GM19043 (cell line): ENCODE data around the gene KCNAB3.
"Not testable (repeated sequence)": the region's sequence is repeated elsewhere in the genome, so short reads cannot be mapped to it uniquely, and the experiment has no call there.

Source experiments
- ATAC-seq: cut with Tn5 transposase; IDR thresholded peaks from one replicate; pipeline ENCODE4 v1.9.1; 2021; ENCODE audit warnings: low read depth; ENCODE audit not compliant: unreplicated experiment

The KCNAB3 gene

GRCh38 chr17:7929158-7930023, at the start of gene KCNAB3:
Gene KCNAB3, minus strand, starts transcription at chr17:7929856. Its CDS starts 421 bp downstream, at chr17:7929435.
- no peak for ATAC-seq

- no peak for ATAC-seq
These were observed 48.1 kb upstream of the KCNAB3 start for GRCh38 chr17:7977805-7978204.

GRCh38 chr17:7977039-7977438, 47.4 kb upstream of the KCNAB3 start:
- ATAC-seq, result no peak

DNA sequence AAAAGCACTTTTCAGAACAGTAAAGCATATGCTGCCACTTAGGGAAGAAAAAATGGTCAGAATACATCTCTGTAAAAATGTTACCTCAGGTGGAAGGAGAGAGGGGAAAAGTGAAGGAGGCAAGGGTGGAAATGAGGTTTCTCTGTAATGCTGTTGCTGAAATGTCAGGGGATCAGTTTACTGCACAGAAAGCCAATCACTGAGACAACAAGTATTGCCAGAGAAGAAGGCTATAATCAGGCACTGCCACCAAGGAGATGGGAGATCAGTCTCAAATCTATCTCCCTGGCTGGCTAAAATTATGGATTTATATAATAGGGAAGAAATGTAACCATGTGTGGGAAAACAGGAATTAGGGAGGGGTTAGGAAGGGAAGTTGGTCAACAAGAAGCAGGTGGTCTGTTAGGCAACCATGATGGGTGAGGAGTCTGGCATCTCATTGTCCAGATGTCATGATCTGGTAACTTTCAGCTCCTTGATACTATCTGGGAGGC, 45.0 kb upstream of the KCNAB3 start:
- no peak for ATAC-seq

DNA sequence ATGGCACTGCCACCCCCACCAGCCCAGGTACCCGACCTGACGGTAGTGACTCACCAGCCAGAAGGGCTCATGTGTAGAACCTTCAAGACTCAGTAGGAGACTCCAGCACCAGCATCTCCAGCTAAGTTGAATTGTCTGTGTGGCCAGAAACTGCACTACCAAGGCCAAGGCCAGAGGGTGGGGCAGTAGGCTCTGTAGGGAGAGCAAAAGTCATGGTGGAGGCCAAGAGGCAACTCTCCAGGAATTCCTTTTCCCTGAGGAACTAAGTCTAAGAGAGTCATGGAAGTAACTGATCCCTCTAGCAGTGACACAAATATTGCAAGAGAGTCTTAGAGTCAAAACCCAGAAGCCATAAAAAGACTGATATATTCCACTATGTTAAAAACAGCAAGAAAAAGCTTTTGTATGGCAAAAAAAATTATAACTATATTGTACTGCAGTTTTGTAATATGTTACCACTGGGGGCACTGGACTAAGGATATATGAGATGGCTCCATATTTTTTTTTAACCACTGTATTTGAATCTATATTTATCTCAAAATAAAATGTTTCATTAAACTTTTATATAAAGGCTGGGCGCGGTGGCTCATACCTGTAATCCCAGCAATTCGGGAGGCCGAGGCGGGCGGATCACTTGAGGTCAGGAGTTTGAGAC, 42.6 kb upstream of the KCNAB3 start:
- no peak for ATAC-seq

- ATAC-seq, result no peak
These were observed 42.0 kb upstream of the KCNAB3 start for GRCh38 chr17:7971651-7972050.

GRCh38 chr17:7969433-7969832, 39.8 kb upstream of the KCNAB3 start:
- ATAC-seq, result no peak

DNA sequence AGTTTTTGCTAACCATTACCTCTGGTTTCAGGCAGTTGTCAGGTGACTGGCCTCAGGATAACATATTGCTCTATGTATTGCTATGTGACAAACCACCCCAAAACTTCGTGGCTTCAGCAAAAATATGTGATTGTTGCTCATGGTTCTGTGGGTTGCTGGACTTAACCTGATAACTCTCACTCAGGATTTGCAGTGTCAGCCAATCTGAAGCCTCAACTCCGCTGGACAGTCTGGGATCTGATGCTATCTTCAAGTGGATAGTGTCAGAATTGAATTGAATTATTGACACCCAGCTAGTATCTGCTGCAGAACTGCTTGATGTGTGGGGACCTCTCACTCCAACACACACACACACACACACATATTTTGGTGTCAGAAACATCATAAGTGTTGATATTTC, 38.1 kb upstream of the KCNAB3 start:
- ATAC-seq, result no peak

DNA sequence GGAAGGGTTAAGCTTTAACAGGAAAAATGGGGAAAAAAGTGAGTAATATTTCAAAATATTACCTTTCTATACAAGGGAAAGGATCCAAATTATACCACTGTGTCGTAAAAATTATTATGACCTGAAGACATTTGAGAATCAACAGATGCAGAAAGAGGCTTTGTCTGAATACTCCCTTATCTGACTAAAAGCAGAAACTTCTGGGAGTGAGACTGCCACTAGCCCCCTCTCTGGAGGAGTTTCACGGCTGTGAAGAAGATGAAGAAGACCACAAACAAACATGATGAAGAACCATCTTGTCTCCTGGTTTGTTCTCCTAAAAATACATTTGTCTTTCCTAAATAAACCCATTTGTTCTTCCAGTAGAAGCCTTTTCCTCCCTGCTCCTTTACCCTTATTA, 31.8 kb upstream of the KCNAB3 start:
- ATAC-seq, result no peak

GRCh38 chr17:7959503-7960253, 30.0 kb upstream of the KCNAB3 start:
- ATAC-seq, result no peak

- no peak for ATAC-seq
These were observed 26.7 kb upstream of the KCNAB3 start for GRCh38 chr17:7956228-7956965.

- ATAC-seq, result no peak
These were observed 26.0 kb upstream of the KCNAB3 start for GRCh38 chr17:7955414-7956227.

- ATAC-seq, result not testable (repeated sequence)
These were observed 23.6 kb upstream of the KCNAB3 start for GRCh38 chr17:7953266-7953665.

- ATAC-seq, result no peak
These were observed 21.6 kb upstream of the KCNAB3 start for GRCh38 chr17:7951143-7951792.

- ATAC-seq, result no peak
These were observed 20.9 kb upstream of the KCNAB3 start for GRCh38 chr17:7950578-7950977.

GRCh38 chr17:7947651-7948050, 18.0 kb upstream of the KCNAB3 start:
- ATAC-seq, result no peak

- ATAC-seq, result no peak
These were observed 16.8 kb upstream of the KCNAB3 start for GRCh38 chr17:7946441-7946840.

DNA sequence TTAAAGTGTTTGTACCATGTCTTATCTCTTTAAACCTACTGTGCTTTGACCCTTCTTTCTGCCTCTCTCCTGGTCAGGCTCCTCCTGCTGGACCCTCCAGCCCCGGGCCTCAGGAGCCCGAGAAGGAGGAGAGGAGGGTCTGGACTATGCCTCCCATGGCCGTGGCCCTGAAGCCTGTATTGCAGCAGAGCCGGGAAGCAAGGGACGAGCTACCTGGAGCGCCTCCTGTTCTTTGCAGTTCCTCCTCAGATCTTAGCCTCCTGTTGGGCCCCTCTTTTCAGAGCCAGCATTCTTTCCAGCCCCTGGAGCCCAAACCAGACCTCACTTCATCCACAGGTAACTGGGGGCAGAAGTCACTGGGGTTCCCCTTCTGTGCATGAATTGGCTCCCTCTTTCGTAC, 16.0 kb upstream of the KCNAB3 start:
- no peak for ATAC-seq

DNA sequence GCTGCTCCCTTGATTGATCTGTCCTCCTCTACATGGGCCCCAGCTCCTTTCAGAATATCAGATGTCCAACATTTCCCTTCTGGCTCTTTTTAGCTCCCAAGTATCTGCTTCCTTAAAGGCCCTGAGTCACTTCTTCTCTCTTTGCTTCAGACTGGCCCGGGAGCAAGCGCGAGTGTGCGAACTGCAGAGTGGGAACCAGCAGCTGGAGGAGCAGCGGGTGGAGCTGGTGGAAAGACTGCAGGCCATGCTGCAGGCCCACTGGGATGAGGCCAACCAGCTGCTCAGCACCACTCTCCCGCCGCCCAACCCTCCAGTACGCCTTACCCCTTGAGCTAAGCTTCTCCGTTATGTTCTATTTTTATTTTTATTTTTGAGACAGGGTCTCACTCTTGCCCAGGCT, 14.7 kb upstream of the KCNAB3 start:
- no peak for ATAC-seq
